Natural killer cell (primary cell): ENCODE results near the gene OSBPL10. TPM values are rescaled to one million over a fixed set of nuclear protein-coding genes. Genes with fewer than 3 reads are reported as not detected.

Experiments used
- ATAC-seq, 3 donors: fragments of 150-1000 bp in 2 of 3; fragments of 200-7000 bp in 1 of 3; cut with Tn5 transposase; 1 replicate in 1 of 3; 2 replicates in 2 of 3; pipeline ENCODE4 v1.10.0; 2021; ENCODE audit warnings: mild to moderate bottlenecking in 2 of 3, moderate library complexity in 2 of 3
- DNase-seq, 2 donors: peaks; one replicate each; pipeline versions ENCODE4 v3.0.0 to v3.0.0-alpha.2; 2013 to 2021; ENCODE audit warnings: mixed read lengths in 1 of 2
- H3K27ac ChIP-seq: one replicate; pipeline ENCODE4 v1.5.1; 2013; ENCODE audit warnings: mild to moderate bottlenecking, low read length
- H3K27me3 ChIP-seq: one replicate; pipeline ENCODE4 v1.6.1; 2013; ENCODE audit warnings: low read length; ENCODE audit not compliant: control insufficient read depth, insufficient read depth
- H3K36me3 ChIP-seq: one replicate; pipeline ENCODE4 v1.6.1; 2013; ENCODE audit warnings: low read length; ENCODE audit not compliant: control insufficient read depth, insufficient read depth
- H3K4me1 ChIP-seq: one replicate; pipeline ENCODE4 v1.6.1; 2013; ENCODE audit warnings: low read length; ENCODE audit not compliant: control insufficient read depth, insufficient read depth
- H3K4me3 ChIP-seq: one replicate; pipeline ENCODE4 v1.5.1; 2013; ENCODE audit warnings: low read length
- H3K9me3 ChIP-seq: one replicate; pipeline ENCODE4 v1.6.1; 2013; ENCODE audit warnings: low read length; ENCODE audit not compliant: control insufficient read depth, insufficient read depth
- H3K27ac Mint-ChIP-seq, 2 donors: one replicate each; pipeline ENCODE4 v1.8.0; 2022; ENCODE audit warnings: mild to moderate bottlenecking in 2 of 2, mixed read lengths in 2 of 2, moderate library complexity in 1 of 2
- H3K27me3 Mint-ChIP-seq, 2 donors: one replicate each; pipeline ENCODE4 v1.8.0; 2022; ENCODE audit warnings: low read depth in 2 of 2, mixed read lengths in 2 of 2
- H3K36me3 Mint-ChIP-seq: one replicate; pipeline ENCODE4 v1.8.0; 2022; ENCODE audit warnings: mixed read lengths
- H3K4me1 Mint-ChIP-seq, 2 donors: one replicate each; pipeline ENCODE4 v1.8.0; 2022; ENCODE audit warnings: mixed read lengths in 2 of 2
- H3K4me3 Mint-ChIP-seq: one replicate; pipeline ENCODE4 v1.8.0; 2022; ENCODE audit warnings: mild to moderate bottlenecking, moderate library complexity, mixed read lengths
- H3K9me3 Mint-ChIP-seq, 2 donors: one replicate each; pipeline ENCODE4 v1.8.0; 2022; ENCODE audit warnings: mixed read lengths in 2 of 2
- WGBS: methylation state at CpG from one replicate; pipeline ENCODE4 v1.1.7; 2013; ENCODE audit warnings: missing lambda C conversion rate; ENCODE audit not compliant: insufficient coverage; 5-methylcytosine and 5-hydroxymethylcytosine counted together
- intact Hi-C: fragments of 100-400 bp; cut with micrococcal nuclease; formaldehyde crosslinking; loops from one replicate; pipeline ENCODE4 v1.14.2; 2022
- total RNA-seq, 4 donors: library from RNA; stranded (reverse); fragments of 120-200 nt in 1 of 4; gene quantifications; one replicate each; pipeline versions ENCODE4 v1.2.3 to v1.2.4, GENCODE V29; 2013 to 2022
- TF ChIP-seq, protein P1 (sequence below): fragments of 200-600 bp; IDR thresholded peaks from one replicate; pipeline ENCODE4 v1.8.0; 2022; ENCODE audit warnings: antibody characterized with exemption

OSBPL10 gene
- total RNA-seq, 3 donors from 2014 or later (not counting 1 experiment from before 2014, with no cell fraction given), result 1.00 to 3.6 (median 1.6) TPM

DNA sequence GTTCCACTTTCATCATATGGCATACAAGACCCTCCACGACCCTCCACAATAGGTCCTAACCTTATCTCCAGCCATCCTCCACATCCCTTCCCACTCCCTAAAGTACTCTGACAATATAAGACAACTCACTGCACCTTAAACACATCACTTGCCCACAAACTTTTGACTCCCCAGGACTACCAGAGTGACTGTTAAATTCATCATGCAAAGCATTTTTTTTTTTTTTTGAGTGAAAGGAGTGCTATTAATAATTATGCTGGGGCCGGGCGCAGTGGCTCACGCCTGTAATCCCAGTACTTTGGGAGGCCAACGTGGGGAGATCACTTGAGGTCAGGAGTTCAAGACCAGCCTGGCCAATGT lies 55.8 kb downstream of the OSBPL10 start:
- H3K27me3 ChIP-seq, result no peaks in the 10 kb centered on the region
- no peak overlapping the region for H3K27ac Mint-ChIP-seq
- TF ChIP-seq, protein P1, sequence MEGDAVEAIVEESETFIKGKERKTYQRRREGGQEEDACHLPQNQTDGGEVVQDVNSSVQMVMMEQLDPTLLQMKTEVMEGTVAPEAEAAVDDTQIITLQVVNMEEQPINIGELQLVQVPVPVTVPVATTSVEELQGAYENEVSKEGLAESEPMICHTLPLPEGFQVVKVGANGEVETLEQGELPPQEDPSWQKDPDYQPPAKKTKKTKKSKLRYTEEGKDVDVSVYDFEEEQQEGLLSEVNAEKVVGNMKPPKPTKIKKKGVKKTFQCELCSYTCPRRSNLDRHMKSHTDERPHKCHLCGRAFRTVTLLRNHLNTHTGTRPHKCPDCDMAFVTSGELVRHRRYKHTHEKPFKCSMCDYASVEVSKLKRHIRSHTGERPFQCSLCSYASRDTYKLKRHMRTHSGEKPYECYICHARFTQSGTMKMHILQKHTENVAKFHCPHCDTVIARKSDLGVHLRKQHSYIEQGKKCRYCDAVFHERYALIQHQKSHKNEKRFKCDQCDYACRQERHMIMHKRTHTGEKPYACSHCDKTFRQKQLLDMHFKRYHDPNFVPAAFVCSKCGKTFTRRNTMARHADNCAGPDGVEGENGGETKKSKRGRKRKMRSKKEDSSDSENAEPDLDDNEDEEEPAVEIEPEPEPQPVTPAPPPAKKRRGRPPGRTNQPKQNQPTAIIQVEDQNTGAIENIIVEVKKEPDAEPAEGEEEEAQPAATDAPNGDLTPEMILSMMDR, result no peak
- DNase-seq, result no peak
- H3K9me3 ChIP-seq, result peaks cover 5% of the 10 kb centered on the region
- no peak overlapping the region for H3K4me3 ChIP-seq
- intact Hi-C loops, result no loop called here
- no peak overlapping the region for H3K4me3 Mint-ChIP-seq
- H3K4me1 ChIP-seq, result no peaks in the 10 kb centered on the region
- no peak overlapping the region for H3K27ac ChIP-seq
- H3K36me3 Mint-ChIP-seq, result peaks cover 2% of the 10 kb centered on the region
- H3K27me3 Mint-ChIP-seq, result peaks cover 0 to 2% of the 10 kb centered on the region in 2 donors
- H3K4me1 Mint-ChIP-seq, result no peaks in the 10 kb centered on the region
- H3K9me3 Mint-ChIP-seq, result peaks cover under 1 to 1% of the 10 kb centered on the region in 2 donors
- WGBS, result 75% methylated on average over 5 of the region's 5 CpGs
- no peak for ATAC-seq
- H3K36me3 ChIP-seq, result no peaks in the 10 kb centered on the region

DNA sequence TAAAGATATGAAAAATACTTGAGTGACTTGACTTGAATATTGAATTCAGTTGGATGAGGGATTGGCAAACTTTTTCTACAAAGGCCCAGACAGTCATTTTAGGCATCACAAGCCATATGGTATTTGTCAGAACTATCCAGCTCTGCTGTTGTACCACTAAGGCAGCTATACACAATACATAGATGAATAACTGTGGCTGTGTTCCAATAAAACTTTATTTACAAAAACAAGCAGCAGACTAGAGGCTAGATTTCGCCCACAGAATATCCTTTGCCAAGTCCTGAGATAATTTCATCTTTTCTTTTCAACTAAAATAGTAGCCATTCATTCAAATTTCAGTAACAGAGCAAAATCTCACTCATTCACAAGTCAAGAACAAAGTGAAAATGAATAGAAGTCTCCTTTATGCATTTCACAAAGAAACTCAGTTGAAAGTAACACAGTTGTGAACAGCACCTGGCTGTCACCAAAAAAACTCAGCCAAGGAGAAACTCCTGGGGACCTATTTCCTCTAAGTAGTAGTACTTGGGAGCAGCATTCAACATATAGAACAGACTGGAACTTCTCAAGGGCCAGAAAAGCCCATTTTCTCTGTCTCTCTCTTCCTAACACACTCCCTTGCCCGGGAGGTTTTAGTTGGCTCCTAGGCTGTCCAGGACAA lies 56.3 kb downstream of the OSBPL10 start:
- no peaks in the 10 kb centered on the region for H3K36me3 ChIP-seq
- Mint-ChIP-seq H3K27ac (no peak overlapping the region), H3K4me1 (no peaks in the 10 kb centered on the region), H3K9me3 (peaks cover 5 to 7% of the 10 kb centered on the region in 2 donors), H3K36me3 (peaks cover 7% of the 10 kb centered on the region), H3K4me3 (no peak overlapping the region), H3K27me3 (peaks cover 0 to 2% of the 10 kb centered on the region in 2 donors)
- intact Hi-C loops, result no loop called here
- WGBS, result 88% methylated on average over 2 of the region's 2 CpGs
- H3K27me3 ChIP-seq, result no peaks in the 10 kb centered on the region
- ATAC-seq (no peak), DNase-seq (no peak)
- TF ChIP-seq, protein P1, result no peak
- no peak overlapping the region for H3K27ac ChIP-seq
- no peak overlapping the region for H3K4me3 ChIP-seq
- H3K4me1 ChIP-seq, result no peaks in the 10 kb centered on the region
- H3K9me3 ChIP-seq, result peaks cover 5% of the 10 kb centered on the region

DNA sequence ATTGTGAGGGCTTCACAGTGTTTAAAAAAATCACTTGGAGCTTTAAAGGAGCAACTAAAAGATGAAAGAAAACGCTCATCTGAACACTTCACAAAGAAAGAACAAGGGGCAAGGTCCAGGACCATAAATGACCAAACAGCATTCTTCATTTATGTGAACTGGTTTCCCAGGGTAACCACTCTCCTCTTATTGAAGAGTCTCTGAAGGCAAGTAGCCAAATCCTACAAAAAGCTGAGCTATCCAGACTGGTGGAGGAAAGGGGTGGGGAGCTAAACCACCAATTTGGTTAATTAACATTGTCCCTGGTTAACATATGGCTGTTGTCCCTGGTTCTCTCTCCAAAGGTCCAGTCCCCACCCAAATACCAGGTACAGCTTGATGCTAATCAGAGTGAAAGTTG lies 58.1 kb downstream of the OSBPL10 start:
- TF ChIP-seq, protein P1, result no peak
- peaks cover 9 to 11% of the 10 kb centered on the region in 2 donors for H3K4me1 Mint-ChIP-seq

DNA sequence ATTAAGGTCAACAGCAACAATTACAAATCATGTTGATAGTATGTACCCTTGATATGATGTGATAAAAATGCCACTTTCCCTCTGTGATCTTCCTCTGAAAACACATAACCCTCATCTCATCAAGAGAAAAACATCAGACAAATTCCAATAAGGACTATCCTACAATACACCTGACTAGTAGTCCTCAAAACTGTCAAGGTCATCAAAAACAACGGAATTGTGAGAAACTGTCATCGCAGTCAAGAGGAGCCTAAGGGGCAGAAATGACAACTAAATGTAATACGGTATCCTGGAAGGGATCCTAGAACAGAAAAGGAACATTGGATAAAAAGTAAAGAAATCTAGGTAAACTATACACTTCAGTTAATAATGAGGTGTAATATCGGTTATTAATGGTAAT lies 59.2 kb downstream of the OSBPL10 start:
- peaks cover 6% of the 10 kb centered on the region for H3K4me1 ChIP-seq
- Mint-ChIP-seq H3K4me3 (no peak overlapping the region), H3K4me1 (peaks cover 17 to 20% of the 10 kb centered on the region in 2 donors), H3K9me3 (peaks cover 5 to 7% of the 10 kb centered on the region in 2 donors), H3K36me3 (peaks cover 10% of the 10 kb centered on the region), H3K27ac (no peak overlapping the region), H3K27me3 (no peaks in the 10 kb centered on the region)
- TF ChIP-seq, protein P1, result no peak
- no peak overlapping the region for H3K27ac ChIP-seq
- 88% methylated on average over 4 of the region's 4 CpGs for WGBS
- ATAC-seq (no peak), DNase-seq (no peak)
- peaks cover 8% of the 10 kb centered on the region for H3K9me3 ChIP-seq
- H3K36me3 ChIP-seq, result no peaks in the 10 kb centered on the region
- no peak overlapping the region for H3K4me3 ChIP-seq
- intact Hi-C loops, result no loop called here
- H3K27me3 ChIP-seq, result no peaks in the 10 kb centered on the region

More for the DNA sequence above, 58.1 kb downstream of the OSBPL10 start:
- intact Hi-C loops, result no loop called here
- no peak overlapping the region for H3K27ac ChIP-seq
- DNase-seq (no peak), ATAC-seq (no peak)
- peaks cover 5 to 7% of the 10 kb centered on the region in 2 donors for H3K9me3 Mint-ChIP-seq
- H3K4me3 ChIP-seq, result no peak overlapping the region
- peaks cover 10% of the 10 kb centered on the region for H3K36me3 Mint-ChIP-seq
- 87% methylated on average over 1 of the region's 1 CpG for WGBS
- peaks cover 6% of the 10 kb centered on the region for H3K4me1 ChIP-seq
- H3K4me3 Mint-ChIP-seq, result no peak overlapping the region
- H3K27me3 ChIP-seq, result no peaks in the 10 kb centered on the region
- no peaks in the 10 kb centered on the region for H3K36me3 ChIP-seq
- peaks cover 0 to 2% of the 10 kb centered on the region in 2 donors for H3K27me3 Mint-ChIP-seq
- H3K27ac Mint-ChIP-seq, result no peak overlapping the region
- peaks cover 8% of the 10 kb centered on the region for H3K9me3 ChIP-seq
